GM19397 (cell line): Measurements from ENCODE around the gene VPS13C.
"Not testable (repeated sequence)": the region's sequence is repeated elsewhere in the genome, so short reads cannot be mapped to it uniquely, and the experiment has no call there.

Source experiments
- ATAC-seq: cut with Tn5 transposase; IDR thresholded peaks from one replicate; pipeline ENCODE4 v1.9.1; 2021; ENCODE audit warnings: mild to moderate bottlenecking, moderate library complexity; ENCODE audit not compliant: unreplicated experiment

The VPS13C gene

GRCh38 chr15:62050115-62050514 lies 10.1 kb downstream of the VPS13C start:
- no peak for ATAC-seq

- not testable (repeated sequence) for ATAC-seq
Observed at GRCh38 chr15:62048254-62048653, 12.0 kb downstream of the VPS13C start.

- ATAC-seq: no peak
Observed at GRCh38 chr15:62047282-62047827, 12.9 kb downstream of the VPS13C start.

GRCh38 chr15:62046078-62046743 lies 14.0 kb downstream of the VPS13C start:
- no peak for ATAC-seq

GRCh38 chr15:62035256-62035924 lies 24.9 kb downstream of the VPS13C start:
- ATAC-seq: no peak

- ATAC-seq: no peak
Observed at GRCh38 chr15:62027916-62028315, 32.3 kb downstream of the VPS13C start.

GRCh38 chr15:62027263-62027565 lies 33.0 kb downstream of the VPS13C start:
- no peak for ATAC-seq

GRCh38 chr15:62026487-62027262 lies 33.6 kb downstream of the VPS13C start:
- no peak for ATAC-seq

- ATAC-seq: no peak
Observed at GRCh38 chr15:62021991-62022600, 38.2 kb downstream of the VPS13C start.

GRCh38 chr15:62020576-62021160 lies 39.6 kb downstream of the VPS13C start:
- ATAC-seq: no peak

GRCh38 chr15:62005354-62005753 lies 54.9 kb downstream of the VPS13C start:
- ATAC-seq: not testable (repeated sequence)

GRCh38 chr15:61997786-61998185 lies 62.5 kb downstream of the VPS13C start:
- ATAC-seq: no peak

- no peak for ATAC-seq
Observed at GRCh38 chr15:61996056-61996635, 64.1 kb downstream of the VPS13C start.

GRCh38 chr15:61994216-61994615 lies 66.0 kb downstream of the VPS13C start:
- ATAC-seq: no peak

- no peak for ATAC-seq
Observed at GRCh38 chr15:61992518-61992917, 67.7 kb downstream of the VPS13C start.

GRCh38 chr15:61989667-61990066 lies 70.6 kb downstream of the VPS13C start:
- ATAC-seq: no peak

GRCh38 chr15:61987824-61988223 lies 72.4 kb downstream of the VPS13C start:
- no peak for ATAC-seq

- ATAC-seq: no peak
Observed at GRCh38 chr15:61983081-61983480, 77.2 kb downstream of the VPS13C start.

GRCh38 chr15:61978225-61978624 lies 82.0 kb downstream of the VPS13C start:
- no peak for ATAC-seq

- ATAC-seq: no peak
Observed at GRCh38 chr15:61974759-61975158, 85.5 kb downstream of the VPS13C start.

GRCh38 chr15:61974118-61974517 lies 86.1 kb downstream of the VPS13C start:
- ATAC-seq: no peak
